ENCODE results near the gene GMPPB.
"Not testable (repeated sequence)": the region's sequence is repeated elsewhere in the genome, so short reads cannot be mapped to it uniquely, and the experiment has no call there.

The GMPPB gene

GRCh38 chr3:49712631-49713317 is 11.0 kb downstream of the GMPPB start:
- no peak for DNase-seq

GRCh38 chr3:49712166-49712565 is 11.6 kb downstream of the GMPPB start:
- DNase-seq = no peak

- no peak for DNase-seq
Observed at GRCh38 chr3:49711489-49711888, 12.3 kb downstream of the GMPPB start.

- no peak for DNase-seq
Observed at GRCh38 chr3:49709852-49710251, 13.9 kb downstream of the GMPPB start.

GRCh38 chr3:49707113-49707480 is 16.7 kb downstream of the GMPPB start:
- DNase-seq = no peak

GRCh38 chr3:49706456-49707112 is 17.2 kb downstream of the GMPPB start:
- DNase-seq = no peak

- DNase-seq = no peak
Observed at GRCh38 chr3:49705390-49705960, 18.3 kb downstream of the GMPPB start.

GRCh38 chr3:49704629-49705028 is 19.1 kb downstream of the GMPPB start:
- DNase-seq = no peak

- DNase-seq = no peak
Observed at GRCh38 chr3:49703956-49704355, 19.8 kb downstream of the GMPPB start.

- peak in 1 of 2 donors; percentile 31 for DNase-seq
Observed at GRCh38 chr3:49703443-49703927, 20.3 kb downstream of the GMPPB start.

- DNase-seq = no peak
Observed at GRCh38 chr3:49702672-49703071, 21.1 kb downstream of the GMPPB start.

- no peak for DNase-seq
Observed at GRCh38 chr3:49701388-49702077, 22.2 kb downstream of the GMPPB start.

- no peak for DNase-seq
Observed at GRCh38 chr3:49700453-49701128, 23.2 kb downstream of the GMPPB start.

- no peak for DNase-seq
Observed at GRCh38 chr3:49700014-49700413, 23.7 kb downstream of the GMPPB start.

GRCh38 chr3:49699281-49699979 is 24.3 kb downstream of the GMPPB start:
- DNase-seq = no peak

GRCh38 chr3:49695350-49696015 is 28.3 kb downstream of the GMPPB start:
- not testable (repeated sequence) for DNase-seq

GRCh38 chr3:49694409-49695070 is 29.2 kb downstream of the GMPPB start:
- DNase-seq = not testable (repeated sequence)

- DNase-seq = not testable (repeated sequence)
Observed at GRCh38 chr3:49691481-49691880, 32.3 kb downstream of the GMPPB start.

- DNase-seq = not testable (repeated sequence)
Observed at GRCh38 chr3:49690856-49691255, 32.9 kb downstream of the GMPPB start.

- not testable (repeated sequence) for DNase-seq
Observed at GRCh38 chr3:49689908-49690624, 33.7 kb downstream of the GMPPB start.

All from hippocampal formation (tissue), 2 donors.